Coronary artery (tissue), 2 donors: ENCODE results near the gene ACOXL.

Experiments
- DNase-seq: peaks from one replicate; pipeline ENCODE4 v3.0.0-alpha.2; 2017; ENCODE audit warnings: low spot score
- H3K27ac ChIP-seq, 2 donors: fragments of 200-600 bp; sonication (generic); one replicate each; pipeline ENCODE4 v1.5.1; 2016 to 2019
- H3K4me3 ChIP-seq: fragments of 200-600 bp; sonication (generic); 2 replicates; pipeline ENCODE4 v1.5.1; 2016; ENCODE audit warnings: mild to moderate bottlenecking, moderate library complexity
- CTCF ChIP-seq: fragments of 200-600 bp; sonication (generic); IDR thresholded peaks from one replicate; pipeline ENCODE4 v1.5.1; 2019; ENCODE audit warnings: antibody characterized with exemption

Gene ACOXL

GRCh38 chr2:111106706-111107105 lies 374.3 kb downstream of the ACOXL start:
- Histone ChIP-seq H3K4me3 (no peak overlapping the region), H3K27ac (no peak overlapping the region)
- no peak for DNase-seq
- no peak for TF ChIP-seq CTCF

GRCh38 chr2:111108745-111109271 lies 376.4 kb downstream of the ACOXL start:
- no peak for TF ChIP-seq CTCF
- Histone ChIP-seq H3K27ac (no peak overlapping the region), H3K4me3 (no peak overlapping the region)
- no peak for DNase-seq

DNA sequence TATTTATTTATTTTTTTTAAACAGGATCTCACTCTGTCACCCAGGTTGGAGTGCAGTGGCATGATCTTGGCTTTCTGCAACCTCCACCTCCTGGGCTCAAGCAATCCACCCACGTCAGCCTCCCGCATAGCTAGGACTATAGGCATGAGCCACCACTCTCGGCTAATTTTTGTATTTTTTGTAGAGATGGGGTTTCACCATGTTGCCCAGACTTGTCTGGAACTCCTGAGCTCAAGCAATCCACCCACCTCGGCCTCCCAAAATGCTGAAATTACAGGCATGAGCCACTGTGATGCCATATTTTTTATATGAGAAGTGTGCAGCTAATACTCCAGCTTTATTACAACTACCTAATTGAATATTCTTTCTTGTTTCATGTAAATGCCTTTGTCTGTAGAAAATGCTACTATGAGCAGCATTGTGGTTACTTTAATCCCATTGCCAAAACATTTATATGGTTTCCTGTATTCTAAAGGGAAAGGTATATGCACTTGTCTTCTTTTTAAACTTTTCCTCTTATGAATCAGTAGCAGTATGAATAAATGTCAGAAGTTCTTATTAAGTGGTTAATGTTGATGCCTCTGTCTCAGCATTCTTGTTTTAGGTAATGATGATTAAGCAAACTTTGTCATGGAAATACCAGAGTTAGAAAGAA lies 378.9 kb downstream of the ACOXL start:
- Histone ChIP-seq H3K4me3 (no peak overlapping the region), H3K27ac (no peak overlapping the region)
- DNase-seq, result no peak
- TF ChIP-seq CTCF, result no peak

DNA sequence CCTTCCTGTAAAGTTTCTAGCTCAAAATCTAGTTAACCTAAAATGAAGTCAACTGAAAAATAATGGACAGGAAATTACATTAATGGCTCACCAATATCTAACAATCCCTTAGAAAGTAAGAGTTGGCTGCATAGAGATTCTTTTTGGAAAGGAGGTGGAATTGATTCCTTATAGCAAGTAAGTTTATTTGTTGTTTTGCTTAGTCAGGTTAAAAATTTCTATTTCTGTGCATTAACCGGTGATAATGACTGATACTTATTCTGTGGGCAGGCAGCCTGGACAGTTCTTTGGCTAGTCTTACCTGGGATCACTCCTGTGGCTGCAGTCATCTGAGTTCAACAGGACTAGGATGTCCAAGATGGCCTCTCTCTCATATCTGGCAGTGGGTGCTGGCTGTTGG lies 381.5 kb downstream of the ACOXL start:
- no peak for TF ChIP-seq CTCF
- DNase-seq, result no peak
- no peak overlapping the region for H3K27ac ChIP-seq
- no peak overlapping the region for H3K4me3 ChIP-seq

- no peak overlapping the region for H3K27ac ChIP-seq
- DNase-seq, result no peak
- no peak for TF ChIP-seq CTCF
- H3K4me3 ChIP-seq, result no peak overlapping the region
Measured at GRCh38 chr2:111116011-111116746, 383.8 kb downstream of the ACOXL start.

DNA sequence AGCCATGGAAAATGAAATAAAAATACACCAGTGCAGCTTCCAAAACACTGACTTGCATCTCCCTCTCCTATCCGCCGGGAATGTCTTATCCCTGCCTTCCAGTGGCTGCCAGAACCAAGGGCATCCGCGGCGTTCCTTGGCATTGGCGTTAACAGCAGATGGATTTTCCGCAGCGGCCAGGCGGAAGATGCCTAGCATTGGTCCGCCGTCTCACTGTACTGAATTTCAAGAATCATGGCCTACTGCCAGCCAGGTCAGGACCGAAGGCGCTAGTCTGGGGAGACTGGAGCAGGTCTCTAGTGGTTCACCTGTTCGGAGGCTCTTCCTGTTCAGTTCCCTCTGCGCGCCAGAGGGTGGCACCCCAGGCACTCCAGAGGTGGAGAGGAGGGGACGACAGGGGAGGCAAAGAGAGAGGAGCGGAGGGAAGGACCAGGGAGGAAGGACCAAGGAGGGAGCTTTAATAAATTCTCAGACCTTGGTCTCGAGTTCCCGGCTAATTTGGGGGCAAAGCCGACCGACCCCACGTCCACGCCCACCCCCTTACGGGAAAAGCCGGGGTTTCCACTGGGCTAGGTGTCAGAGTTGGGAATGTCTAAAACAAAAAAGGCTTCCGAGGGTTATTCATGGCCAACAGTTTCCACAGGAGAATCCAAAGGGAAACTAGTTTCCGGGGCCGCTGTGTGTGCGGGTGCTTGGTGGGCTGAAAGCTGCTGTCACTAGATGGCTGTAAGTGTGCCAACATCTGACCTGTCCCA lies 384.6 kb downstream of the ACOXL start:
- peak; percentile 83 for DNase-seq
- H3K27ac ChIP-seq, result peak overlapping the region; percentile 12 to 74
- peak; percentile 80 for TF ChIP-seq CTCF
- H3K4me3 ChIP-seq, result peak overlapping the region; percentile 90
